ENCODE measurements around the gene TUNAR.

- no peak for TF ChIP-seq RAD21 (IDR thresholded peaks at IDR 0.05; ENCODE audit: low read depth)
- no peak for TF ChIP-seq REST (IDR thresholded peaks at IDR 0.05; ENCODE audit: low read depth)
- TF ChIP-seq EP300 (IDR thresholded peaks at IDR 0.05; ENCODE audit: borderline replicate concordance) = no peak
- no peak for TF ChIP-seq CEBPB (IDR thresholded peaks at IDR 0.05)
- no peak for TF ChIP-seq YY1 (IDR thresholded peaks at IDR 0.05; ENCODE audit: low read depth)
- TF ChIP-seq TEAD4 (IDR thresholded peaks at IDR 0.05) = no peak
- no peak for TF ChIP-seq TAF1 (IDR thresholded peaks at IDR 0.05; ENCODE audit: low read depth)
Measured at GRCh38 chr14:95834496-95834895, 42.1 kb upstream of the TUNAR start.

Measured in Ishikawa (cell line).